ENCODE results near the gene MAML2.

DNA sequence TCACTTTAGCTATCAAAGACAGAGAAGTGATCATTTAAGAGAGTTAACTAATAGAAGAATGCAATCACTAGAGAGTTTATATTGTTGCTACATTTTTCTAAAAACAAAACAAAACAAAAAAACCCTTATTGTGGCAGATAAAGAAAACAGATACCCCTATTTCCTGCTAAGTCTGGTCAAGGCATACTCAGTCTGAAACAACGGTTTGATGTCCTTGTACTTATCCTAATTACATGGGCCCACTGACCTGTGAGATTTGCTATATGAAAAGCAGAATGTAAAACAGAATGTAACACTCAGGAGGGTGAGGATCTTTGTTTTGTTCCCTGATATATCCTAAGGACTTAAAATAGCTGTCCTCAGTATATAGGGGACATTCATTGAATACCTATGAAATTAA, 24.6 kb downstream of the MAML2 start:
- TF ChIP-seq GATA3 (IDR thresholded peaks at IDR 0.05; ENCODE audit: low read depth, low read length) (no peak), GATA2 (IDR thresholded peaks at IDR 0.05; ENCODE audit: low read depth, low read length) (no peak)
